Fibroblast of villous mesenchyme (primary cell): Measurements from ENCODE around the gene MRLN. TPM values are rescaled to one million over a fixed set of nuclear protein-coding genes. Genes with fewer than 3 reads are reported as not detected.

Experiments
- DNase-seq: peaks from one replicate; pipeline ENCODE4 v3.0.0-alpha.2; 2010; ENCODE audit warnings: low read depth
- H3K4me3 ChIP-seq: 2 replicates; pipeline ENCODE4 v1.5.1; 2011; ENCODE audit warnings: low read depth, mild to moderate bottlenecking, low read length
- CTCF ChIP-seq: IDR thresholded peaks from 2 replicates; pipeline ENCODE4 v1.5.1; 2012; ENCODE audit warnings: low read depth, mild to moderate bottlenecking, low read length; ENCODE audit not compliant: insufficient read depth
- total RNA-seq: library from RNA; depleted of rRNA; stranded (reverse); fragments of >200 nt; gene quantifications from 2 replicates; pipeline ENCODE4 v1.2.3, GENCODE V29; 2012

MRLN gene
- total RNA-seq, 1 donor: not detected

- H3K4me3 ChIP-seq: no peak overlapping the region
- no peak for DNase-seq
- TF ChIP-seq CTCF: no peak
These were observed 28.9 kb downstream of the MRLN start for GRCh38 chr10:59724098-59724938.

- H3K4me3 ChIP-seq: no peak overlapping the region
- DNase-seq: no peak
- no peak for TF ChIP-seq CTCF
These were observed 32.9 kb downstream of the MRLN start for GRCh38 chr10:59720377-59720776.

- H3K4me3 ChIP-seq: no peak overlapping the region
- peak; percentile 17 for TF ChIP-seq CTCF
- DNase-seq: no peak
These were observed 33.9 kb downstream of the MRLN start for GRCh38 chr10:59719374-59719773.

- H3K4me3 ChIP-seq: no peak overlapping the region
- TF ChIP-seq CTCF: no peak
- no peak for DNase-seq
These were observed 35.0 kb downstream of the MRLN start for GRCh38 chr10:59718257-59718656.

- H3K4me3 ChIP-seq: no peak overlapping the region
- TF ChIP-seq CTCF: no peak
These were observed 39.9 kb downstream of the MRLN start for GRCh38 chr10:59713196-59713821.

GRCh38 chr10:59711871-59712494 is 41.3 kb downstream of the MRLN start:
- no peak overlapping the region for H3K4me3 ChIP-seq
- no peak for TF ChIP-seq CTCF
- DNase-seq: no peak

More at GRCh38 chr10:59713196-59713821, 39.9 kb downstream of the MRLN start:
- no peak for DNase-seq
